ACC112 (cell line): ENCODE measurements around the gene HCST.
"Not testable (repeated sequence)": the region's sequence is repeated elsewhere in the genome, so short reads cannot be mapped to it uniquely, and the experiment has no call there.

Source experiments
- H2AFZ ChIP-seq: fragments of 200-600 bp; sonication (generic); one replicate; pipeline ENCODE4 v1.6.0; 2017; ENCODE audit warnings: antibody characterized with exemption, low read length; ENCODE audit not compliant: unreplicated experiment
- H3K27ac ChIP-seq: fragments of 200-600 bp; sonication (generic); 2 replicates; pipeline ENCODE4 v1.5.1; 2014; ENCODE audit warnings: low read depth, mild to moderate bottlenecking, antibody characterized with exemption, low read length, moderate library complexity
- H3K27me3 ChIP-seq: fragments of 200-600 bp; sonication (generic); 2 replicates; pipeline ENCODE4 v1.6.1; 2014; ENCODE audit warnings: mild to moderate bottlenecking, antibody characterized with exemption, low read length, moderate library complexity, mixed read lengths; ENCODE audit not compliant: insufficient read depth
- H3K36me3 ChIP-seq: fragments of 200-600 bp; sonication (generic); 2 replicates; pipeline ENCODE4 v1.6.1; 2016; ENCODE audit warnings: mild to moderate bottlenecking, antibody characterized with exemption, low read length, moderate library complexity, mixed read lengths; ENCODE audit not compliant: insufficient read depth
- H3K4me1 ChIP-seq: fragments of 200-600 bp; sonication (generic); one replicate; pipeline ENCODE4 v1.6.1; 2016; ENCODE audit warnings: low read length, mixed read lengths; ENCODE audit not compliant: insufficient read depth, unreplicated experiment, control insufficient read depth
- H3K4me3 ChIP-seq: fragments of 200-600 bp; sonication (generic); 2 replicates; pipeline ENCODE4 v1.5.1; 2014; ENCODE audit warnings: mild to moderate bottlenecking, low read depth, low read length
- H3K79me2 ChIP-seq: fragments of 200-600 bp; sonication (generic); one replicate; pipeline ENCODE4 v1.6.0; 2016; ENCODE audit warnings: low read length; ENCODE audit not compliant: control insufficient read depth, unreplicated experiment, insufficient read depth

HCST gene

DNA sequence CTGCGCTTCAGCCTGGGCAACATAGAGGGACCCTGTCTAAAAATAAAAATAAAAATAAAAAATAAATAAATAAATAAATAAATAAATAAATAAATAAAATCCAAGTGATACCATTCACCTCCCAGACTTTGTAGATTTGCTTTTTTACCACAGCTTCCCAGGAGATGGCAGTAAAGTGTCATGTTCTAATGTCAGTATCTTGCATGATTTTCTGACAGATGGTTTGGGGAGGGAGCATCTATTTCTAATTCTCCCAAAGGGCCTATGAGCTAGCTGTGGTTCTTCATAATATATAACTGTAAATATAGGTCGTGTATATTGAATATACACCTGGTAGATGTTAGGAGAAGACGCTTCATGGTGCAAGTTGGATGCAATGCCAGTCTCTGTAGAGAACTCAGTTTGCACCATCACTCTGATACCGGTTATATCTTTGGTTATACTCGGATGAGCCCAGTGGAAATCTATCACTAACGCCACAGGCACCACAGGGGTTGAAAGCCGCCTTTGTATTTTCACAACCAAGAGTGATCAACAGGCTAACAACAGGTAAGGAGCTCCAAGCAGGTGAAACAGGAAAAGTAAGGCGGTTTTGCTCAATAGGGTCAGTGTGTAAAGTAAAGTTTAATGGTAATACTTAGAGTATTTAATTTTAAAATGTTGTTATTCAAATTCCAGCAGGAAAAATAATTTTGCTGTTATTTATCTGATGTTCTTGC is 20.1 kb upstream of the HCST start:
- no peaks in the 10 kb centered on the region for H3K79me2 ChIP-seq
- H3K36me3 ChIP-seq = no peaks in the 10 kb centered on the region
- no peak overlapping the region for H3K4me3 ChIP-seq
- no peaks in the 10 kb centered on the region for H3K27me3 ChIP-seq
- H3K27ac ChIP-seq = no peak overlapping the region
- H3K4me1 ChIP-seq = no peaks in the 10 kb centered on the region
- H2AFZ ChIP-seq = no peak overlapping the region

DNA sequence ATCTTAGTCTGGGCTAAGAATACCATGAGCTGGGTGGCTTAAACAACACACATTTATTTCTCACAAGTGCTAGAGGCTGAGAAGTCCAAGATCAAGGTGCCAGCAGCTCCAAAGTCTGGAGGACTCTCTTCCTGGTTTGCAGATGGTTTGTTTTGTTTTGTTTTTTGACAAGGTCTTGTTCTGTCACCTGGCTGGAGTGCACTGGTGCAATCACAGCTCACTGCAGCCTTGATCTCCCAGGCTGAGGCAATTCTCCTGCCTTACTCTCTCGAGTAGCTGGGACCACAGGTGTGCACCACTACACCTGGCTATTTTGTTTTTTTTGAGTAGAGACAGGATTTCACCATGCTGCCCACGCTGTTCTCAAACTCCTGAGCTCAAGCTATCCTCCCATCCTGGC is 18.4 kb upstream of the HCST start:
- Histone ChIP-seq H3K36me3 (no peaks in the 10 kb centered on the region), H3K27ac (no peak overlapping the region), H3K4me1 (no peaks in the 10 kb centered on the region), H3K4me3 (no peak overlapping the region), H2AFZ (no peak overlapping the region), H3K27me3 (no peaks in the 10 kb centered on the region), H3K79me2 (no peaks in the 10 kb centered on the region)

DNA sequence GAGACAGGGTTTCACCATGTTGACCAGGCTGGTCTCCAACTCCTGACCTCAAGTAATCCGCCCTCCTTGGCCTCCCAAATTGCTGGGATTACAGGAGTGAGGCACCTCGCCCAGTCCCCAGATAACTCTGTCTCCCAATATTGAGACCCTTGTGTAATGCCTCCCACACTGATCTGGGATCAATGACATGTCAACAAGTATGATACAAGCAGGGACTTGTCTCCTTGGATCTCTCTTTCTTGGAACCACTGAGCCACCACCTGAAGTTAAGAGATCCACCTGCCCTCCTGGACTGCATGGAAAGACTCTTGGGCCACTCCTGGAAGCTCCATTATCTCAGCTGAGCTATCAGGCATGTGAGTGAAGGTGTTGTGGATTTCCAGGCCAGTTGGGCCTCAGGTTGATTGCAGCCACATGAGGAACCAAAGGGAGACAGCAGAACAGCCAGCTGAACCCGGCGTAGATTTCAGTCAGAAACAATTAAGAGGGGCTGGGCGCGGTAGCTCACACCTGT is 17.0 kb upstream of the HCST start:
- no peak overlapping the region for H2AFZ ChIP-seq
- H3K36me3 ChIP-seq = no peaks in the 10 kb centered on the region
- H3K79me2 ChIP-seq = no peaks in the 10 kb centered on the region
- no peaks in the 10 kb centered on the region for H3K4me1 ChIP-seq
- no peaks in the 10 kb centered on the region for H3K27me3 ChIP-seq
- no peak overlapping the region for H3K4me3 ChIP-seq
- no peak overlapping the region for H3K27ac ChIP-seq

GRCh38 chr19:35885904-35886303 is 16.4 kb upstream of the HCST start:
- H3K4me1 ChIP-seq = no peaks in the 10 kb centered on the region

GRCh38 chr19:35887197-35887596 is 15.1 kb upstream of the HCST start:
- Histone ChIP-seq H3K79me2 (no peaks in the 10 kb centered on the region), H3K4me1 (no peaks in the 10 kb centered on the region), H3K4me3 (no peak overlapping the region), H3K27ac (no peak overlapping the region), H3K36me3 (no peaks in the 10 kb centered on the region), H3K27me3 (no peaks in the 10 kb centered on the region), H2AFZ (no peak overlapping the region)

More at GRCh38 chr19:35885904-35886303, 16.4 kb upstream of the HCST start:
- Histone ChIP-seq H3K27me3 (no peaks in the 10 kb centered on the region), H2AFZ (no peak overlapping the region), H3K36me3 (no peaks in the 10 kb centered on the region), H3K79me2 (no peaks in the 10 kb centered on the region), H3K27ac (no peak overlapping the region), H3K4me3 (no peak overlapping the region)

DNA sequence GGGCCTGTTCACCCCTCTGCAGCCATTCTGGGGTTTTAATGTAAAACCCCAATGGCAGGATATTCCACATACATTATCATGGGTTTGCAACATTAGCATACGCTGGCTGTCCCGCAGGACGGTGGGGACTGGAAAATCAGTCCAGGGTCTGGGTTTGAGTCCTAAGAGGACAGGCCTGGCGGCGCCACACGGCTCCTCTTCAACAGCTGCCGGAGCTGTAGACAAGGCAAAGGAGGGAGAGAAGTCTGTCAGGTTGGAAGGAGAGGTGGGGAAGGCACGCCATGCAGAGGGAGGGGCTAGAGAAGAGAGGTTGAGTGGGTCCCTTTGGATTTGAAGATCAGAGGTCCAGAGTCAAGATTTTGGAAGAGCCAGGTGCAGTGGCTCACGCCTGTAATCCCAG is 13.9 kb upstream of the HCST start:
- Histone ChIP-seq H3K4me3 (no peak overlapping the region), H3K4me1 (no peaks in the 10 kb centered on the region), H3K79me2 (no peaks in the 10 kb centered on the region), H3K27me3 (no peaks in the 10 kb centered on the region), H3K36me3 (no peaks in the 10 kb centered on the region), H3K27ac (no peak overlapping the region), H2AFZ (no peak overlapping the region)

GRCh38 chr19:35889370-35890112 is 12.8 kb upstream of the HCST start:
- no peak overlapping the region for H2AFZ ChIP-seq
- no peaks in the 10 kb centered on the region for H3K79me2 ChIP-seq
- H3K4me3 ChIP-seq = no peak overlapping the region
- no peaks in the 10 kb centered on the region for H3K4me1 ChIP-seq
- H3K36me3 ChIP-seq = no peaks in the 10 kb centered on the region
- H3K27me3 ChIP-seq = no peaks in the 10 kb centered on the region
- no peak overlapping the region for H3K27ac ChIP-seq

DNA sequence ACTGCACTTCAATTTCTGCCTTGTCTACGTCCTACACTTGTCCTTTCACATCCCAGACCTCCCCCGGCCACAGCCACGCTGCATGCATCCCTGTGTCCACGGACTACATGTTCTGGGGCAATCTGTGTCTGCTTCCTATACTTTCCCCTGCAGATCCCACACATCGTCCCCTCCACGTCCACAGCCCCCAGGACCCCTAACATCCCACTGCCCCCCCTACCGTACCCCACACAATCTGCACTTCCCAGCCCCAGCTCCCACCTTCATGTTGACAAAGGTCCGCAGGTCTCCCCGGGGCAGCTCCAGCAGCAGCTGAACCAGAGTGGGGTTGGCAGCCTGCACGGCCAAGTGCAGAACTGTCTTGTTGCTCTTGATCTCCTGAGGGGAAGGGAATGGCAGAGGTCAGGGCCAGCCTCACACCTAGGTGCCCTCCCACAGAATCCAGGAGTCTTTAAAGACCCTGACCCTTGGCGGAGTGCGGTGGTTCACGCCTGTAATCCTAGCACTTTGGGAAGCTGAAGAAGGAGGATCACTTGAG is 12.1 kb upstream of the HCST start:
- no peak overlapping the region for H3K27ac ChIP-seq
- H2AFZ ChIP-seq = no peak overlapping the region
- H3K36me3 ChIP-seq = no peaks in the 10 kb centered on the region
- H3K27me3 ChIP-seq = no peaks in the 10 kb centered on the region
- no peaks in the 10 kb centered on the region for H3K4me1 ChIP-seq
- no peaks in the 10 kb centered on the region for H3K79me2 ChIP-seq
- no peak overlapping the region for H3K4me3 ChIP-seq

DNA sequence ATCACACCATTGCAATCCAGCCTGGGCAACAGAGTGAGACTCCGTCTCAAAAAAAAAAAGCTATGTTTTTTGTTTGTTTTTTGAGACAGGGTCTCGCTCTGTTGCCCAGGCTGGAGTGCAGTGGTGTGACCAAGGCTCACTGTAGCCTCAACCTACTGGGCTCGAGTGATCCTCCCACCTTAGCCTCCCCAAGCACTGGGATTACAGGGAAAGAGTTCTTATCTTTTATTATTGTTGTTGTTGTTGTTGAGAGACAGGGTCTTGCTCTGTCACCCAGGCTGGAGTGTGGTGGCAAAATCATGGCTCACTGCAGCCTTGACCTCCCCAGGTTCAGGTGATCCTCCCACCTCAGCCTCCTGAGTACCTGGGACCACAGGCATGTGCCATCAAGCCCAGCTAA is 10.5 kb upstream of the HCST start:
- not testable (repeated sequence) for H3K4me1 ChIP-seq, H2AFZ ChIP-seq, H3K36me3 ChIP-seq, H3K4me3 ChIP-seq, H3K79me2 ChIP-seq, H3K27me3 ChIP-seq, H3K27ac ChIP-seq

DNA sequence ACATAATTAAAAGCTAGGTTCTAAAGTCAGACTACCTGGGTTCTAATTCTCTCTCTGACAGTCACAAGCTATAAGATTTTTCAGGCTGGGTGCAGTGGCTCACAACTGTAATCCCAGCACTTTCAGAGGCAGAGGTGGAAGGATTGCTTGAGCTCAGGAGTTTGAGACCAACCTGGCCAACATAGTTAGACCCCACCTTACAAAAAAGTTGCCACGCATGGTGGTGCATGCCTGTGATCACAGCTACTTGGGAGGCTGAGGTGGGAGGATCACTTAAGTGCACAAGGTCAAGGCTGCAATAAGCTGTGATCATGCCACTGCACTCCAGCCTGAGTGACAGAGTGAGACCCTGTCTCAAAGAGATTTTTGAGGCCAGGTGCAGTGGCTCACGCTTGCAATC is 8.0 kb upstream of the HCST start:
- Histone ChIP-seq H3K4me3 (no peak overlapping the region), H2AFZ (no peak overlapping the region), H3K27me3 (no peaks in the 10 kb centered on the region), H3K27ac (no peak overlapping the region), H3K4me1 (peaks cover 3% of the 10 kb centered on the region), H3K79me2 (peaks cover 7% of the 10 kb centered on the region), H3K36me3 (no peaks in the 10 kb centered on the region)
